ENCODE data around the gene KIF18A. TPM values are rescaled to one million over a fixed set of nuclear protein-coding genes. Genes with fewer than 3 reads are reported as not detected.

KIF18A gene
- total and polyA plus RNA-seq, 10 donors, result 0.54 to 6.6 (median 1.9) TPM

GRCh38 chr11:28077521-28077920, 30.4 kb downstream of the KIF18A start:
- H3K9me3 ChIP-seq, result no peaks in the 10 kb centered on the region
- H3K36me3 ChIP-seq, result peaks cover 0 to 13% (median 0%) of the 10 kb centered on the region in 6 donors
- no peak overlapping the region for H3K27ac ChIP-seq
- 90 to 97% (median 95%) methylated on average over 3 of the region's 3 CpGs for WGBS, 5 donors
- H3K4me3 ChIP-seq, result no peak overlapping the region
- intact Hi-C loops (cut with DNase I; ENCODE audit: low total_unique reads), result no loop called here
- TF ChIP-seq CTCF (IDR thresholded peaks at IDR 0.05 in 8 of 11, conservative IDR thresholded peaks at IDR 0.05 in 3 of 11) (no peak), POLR2A (IDR thresholded peaks at IDR 0.05) (no peak), POLR2AphosphoS5 (IDR thresholded peaks at IDR 0.05) (no peak)
- H3K4me1 ChIP-seq, result no peaks in the 10 kb centered on the region
- no peaks in the 10 kb centered on the region for H3K27me3 ChIP-seq (replicated peaks in 1 of 7)
- no peak for DNase-seq

GRCh38 chr11:28072321-28072720, 35.6 kb downstream of the KIF18A start:
- Histone ChIP-seq H3K27ac (no peak overlapping the region), H3K27me3 (replicated peaks in 1 of 7) (no peaks in the 10 kb centered on the region), H3K4me3 (no peak overlapping the region), H3K36me3 (peaks cover 0 to 13% (median 0%) of the 10 kb centered on the region in 6 donors), H3K9me3 (no peaks in the 10 kb centered on the region), H3K4me1 (no peaks in the 10 kb centered on the region)
- intact Hi-C loops (cut with DNase I; ENCODE audit: low total_unique reads), result no loop called here
- no peak for DNase-seq
- WGBS, 5 donors, result 75 to 84% (median 79%) methylated on average over 2 of the region's 2 CpGs
- no peak for TF ChIP-seq CTCF (IDR thresholded peaks at IDR 0.05 in 8 of 11, conservative IDR thresholded peaks at IDR 0.05 in 3 of 11)
- no peak for TF ChIP-seq POLR2A (IDR thresholded peaks at IDR 0.05)
- TF ChIP-seq POLR2AphosphoS5 (IDR thresholded peaks at IDR 0.05), result no peak

- WGBS, 5 donors, result 94 to 100% (median 98%) methylated on average over 1 of the region's 1 CpG
- Histone ChIP-seq H3K36me3 (peaks cover 0 to 8% (median 0%) of the 10 kb centered on the region in 6 donors), H3K27me3 (replicated peaks in 1 of 7) (no peaks in the 10 kb centered on the region), H3K4me1 (no peaks in the 10 kb centered on the region), H3K9me3 (no peaks in the 10 kb centered on the region), H3K4me3 (no peak overlapping the region), H3K27ac (no peak overlapping the region)
- DNase-seq, result no peak
- no peak for TF ChIP-seq CTCF (IDR thresholded peaks at IDR 0.05 in 8 of 11, conservative IDR thresholded peaks at IDR 0.05 in 3 of 11)
- no peak for TF ChIP-seq POLR2A (IDR thresholded peaks at IDR 0.05)
- no peak for TF ChIP-seq POLR2AphosphoS5 (IDR thresholded peaks at IDR 0.05)
- intact Hi-C loops (cut with DNase I; ENCODE audit: low total_unique reads), result no loop called here
Observed at GRCh38 chr11:28071305-28071704, 36.7 kb downstream of the KIF18A start.

- Histone ChIP-seq H3K27ac (no peak overlapping the region), H3K27me3 (replicated peaks in 1 of 7) (no peaks in the 10 kb centered on the region)
- no peak for TF ChIP-seq POLR2A (IDR thresholded peaks at IDR 0.05)
- TF ChIP-seq CTCF (IDR thresholded peaks at IDR 0.05 in 8 of 11, conservative IDR thresholded peaks at IDR 0.05 in 3 of 11), result no peak
- no peak for TF ChIP-seq POLR2AphosphoS5 (IDR thresholded peaks at IDR 0.05)
Observed at GRCh38 chr11:28058333-28058732, 49.6 kb downstream of the KIF18A start.

More at GRCh38 chr11:28058333-28058732, 49.6 kb downstream of the KIF18A start:
- Histone ChIP-seq H3K36me3 (peaks cover 0 to 5% (median 0%) of the 10 kb centered on the region in 6 donors), H3K4me1 (no peaks in the 10 kb centered on the region), H3K9me3 (no peaks in the 10 kb centered on the region), H3K4me3 (no peak overlapping the region)
- intact Hi-C loops (cut with DNase I; ENCODE audit: low total_unique reads), result no loop called here
- DNase-seq, result no peak
